ENCODE data around the gene KAT6B. TPM values are rescaled to one million over a fixed set of nuclear protein-coding genes. Genes with fewer than 3 reads are reported as not detected.

KAT6B gene
- total and polyA plus RNA-seq, 2 of the 8 experiments (the other 6 are each of a cell fraction or from before 2014, with no cell fraction given) = 7.3 to 30.8 TPM

- TF ChIP-seq, protein P1, sequence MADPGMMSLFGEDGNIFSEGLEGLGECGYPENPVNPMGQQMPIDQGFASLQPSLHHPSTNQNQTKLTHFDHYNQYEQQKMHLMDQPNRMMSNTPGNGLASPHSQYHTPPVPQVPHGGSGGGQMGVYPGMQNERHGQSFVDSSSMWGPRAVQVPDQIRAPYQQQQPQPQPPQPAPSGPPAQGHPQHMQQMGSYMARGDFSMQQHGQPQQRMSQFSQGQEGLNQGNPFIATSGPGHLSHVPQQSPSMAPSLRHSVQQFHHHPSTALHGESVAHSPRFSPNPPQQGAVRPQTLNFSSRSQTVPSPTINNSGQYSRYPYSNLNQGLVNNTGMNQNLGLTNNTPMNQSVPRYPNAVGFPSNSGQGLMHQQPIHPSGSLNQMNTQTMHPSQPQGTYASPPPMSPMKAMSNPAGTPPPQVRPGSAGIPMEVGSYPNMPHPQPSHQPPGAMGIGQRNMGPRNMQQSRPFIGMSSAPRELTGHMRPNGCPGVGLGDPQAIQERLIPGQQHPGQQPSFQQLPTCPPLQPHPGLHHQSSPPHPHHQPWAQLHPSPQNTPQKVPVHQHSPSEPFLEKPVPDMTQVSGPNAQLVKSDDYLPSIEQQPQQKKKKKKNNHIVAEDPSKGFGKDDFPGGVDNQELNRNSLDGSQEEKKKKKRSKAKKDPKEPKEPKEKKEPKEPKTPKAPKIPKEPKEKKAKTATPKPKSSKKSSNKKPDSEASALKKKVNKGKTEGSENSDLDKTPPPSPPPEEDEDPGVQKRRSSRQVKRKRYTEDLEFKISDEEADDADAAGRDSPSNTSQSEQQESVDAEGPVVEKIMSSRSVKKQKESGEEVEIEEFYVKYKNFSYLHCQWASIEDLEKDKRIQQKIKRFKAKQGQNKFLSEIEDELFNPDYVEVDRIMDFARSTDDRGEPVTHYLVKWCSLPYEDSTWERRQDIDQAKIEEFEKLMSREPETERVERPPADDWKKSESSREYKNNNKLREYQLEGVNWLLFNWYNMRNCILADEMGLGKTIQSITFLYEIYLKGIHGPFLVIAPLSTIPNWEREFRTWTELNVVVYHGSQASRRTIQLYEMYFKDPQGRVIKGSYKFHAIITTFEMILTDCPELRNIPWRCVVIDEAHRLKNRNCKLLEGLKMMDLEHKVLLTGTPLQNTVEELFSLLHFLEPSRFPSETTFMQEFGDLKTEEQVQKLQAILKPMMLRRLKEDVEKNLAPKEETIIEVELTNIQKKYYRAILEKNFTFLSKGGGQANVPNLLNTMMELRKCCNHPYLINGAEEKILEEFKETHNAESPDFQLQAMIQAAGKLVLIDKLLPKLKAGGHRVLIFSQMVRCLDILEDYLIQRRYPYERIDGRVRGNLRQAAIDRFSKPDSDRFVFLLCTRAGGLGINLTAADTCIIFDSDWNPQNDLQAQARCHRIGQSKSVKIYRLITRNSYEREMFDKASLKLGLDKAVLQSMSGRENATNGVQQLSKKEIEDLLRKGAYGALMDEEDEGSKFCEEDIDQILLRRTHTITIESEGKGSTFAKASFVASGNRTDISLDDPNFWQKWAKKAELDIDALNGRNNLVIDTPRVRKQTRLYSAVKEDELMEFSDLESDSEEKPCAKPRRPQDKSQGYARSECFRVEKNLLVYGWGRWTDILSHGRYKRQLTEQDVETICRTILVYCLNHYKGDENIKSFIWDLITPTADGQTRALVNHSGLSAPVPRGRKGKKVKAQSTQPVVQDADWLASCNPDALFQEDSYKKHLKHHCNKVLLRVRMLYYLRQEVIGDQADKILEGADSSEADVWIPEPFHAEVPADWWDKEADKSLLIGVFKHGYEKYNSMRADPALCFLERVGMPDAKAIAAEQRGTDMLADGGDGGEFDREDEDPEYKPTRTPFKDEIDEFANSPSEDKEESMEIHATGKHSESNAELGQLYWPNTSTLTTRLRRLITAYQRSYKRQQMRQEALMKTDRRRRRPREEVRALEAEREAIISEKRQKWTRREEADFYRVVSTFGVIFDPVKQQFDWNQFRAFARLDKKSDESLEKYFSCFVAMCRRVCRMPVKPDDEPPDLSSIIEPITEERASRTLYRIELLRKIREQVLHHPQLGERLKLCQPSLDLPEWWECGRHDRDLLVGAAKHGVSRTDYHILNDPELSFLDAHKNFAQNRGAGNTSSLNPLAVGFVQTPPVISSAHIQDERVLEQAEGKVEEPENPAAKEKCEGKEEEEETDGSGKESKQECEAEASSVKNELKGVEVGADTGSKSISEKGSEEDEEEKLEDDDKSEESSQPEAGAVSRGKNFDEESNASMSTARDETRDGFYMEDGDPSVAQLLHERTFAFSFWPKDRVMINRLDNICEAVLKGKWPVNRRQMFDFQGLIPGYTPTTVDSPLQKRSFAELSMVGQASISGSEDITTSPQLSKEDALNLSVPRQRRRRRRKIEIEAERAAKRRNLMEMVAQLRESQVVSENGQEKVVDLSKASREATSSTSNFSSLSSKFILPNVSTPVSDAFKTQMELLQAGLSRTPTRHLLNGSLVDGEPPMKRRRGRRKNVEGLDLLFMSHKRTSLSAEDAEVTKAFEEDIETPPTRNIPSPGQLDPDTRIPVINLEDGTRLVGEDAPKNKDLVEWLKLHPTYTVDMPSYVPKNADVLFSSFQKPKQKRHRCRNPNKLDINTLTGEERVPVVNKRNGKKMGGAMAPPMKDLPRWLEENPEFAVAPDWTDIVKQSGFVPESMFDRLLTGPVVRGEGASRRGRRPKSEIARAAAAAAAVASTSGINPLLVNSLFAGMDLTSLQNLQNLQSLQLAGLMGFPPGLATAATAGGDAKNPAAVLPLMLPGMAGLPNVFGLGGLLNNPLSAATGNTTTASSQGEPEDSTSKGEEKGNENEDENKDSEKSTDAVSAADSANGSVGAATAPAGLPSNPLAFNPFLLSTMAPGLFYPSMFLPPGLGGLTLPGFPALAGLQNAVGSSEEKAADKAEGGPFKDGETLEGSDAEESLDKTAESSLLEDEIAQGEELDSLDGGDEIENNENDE (IDR thresholded peaks at IDR 0.05; ENCODE audit: insufficient replicate concordance, low read length) = no peak
- TF ChIP-seq SIN3A (conservative IDR thresholded peaks at IDR 0.05 in 1 of 2, IDR thresholded peaks at IDR 0.05 in 1 of 2; ENCODE audit: low read depth in 1 of 2, low read length in 2 of 2) = no peak
- TF ChIP-seq SP1 (IDR thresholded peaks at IDR 0.05; ENCODE audit: low read depth, low read length) = no peak
- TF ChIP-seq JUN (IDR thresholded peaks at IDR 0.05; ENCODE audit: low read depth, low read length) = no peak
- TF ChIP-seq FOSL1 (IDR thresholded peaks at IDR 0.05; ENCODE audit: insufficient read depth, low read depth, low read length) = no peak
- TF ChIP-seq ZNF274 (IDR thresholded peaks at IDR 0.05; ENCODE audit: borderline replicate concordance, extremely low read depth, low read length) = no peak
- no peak for TF ChIP-seq SUZ12 (IDR thresholded peaks at IDR 0.05; ENCODE audit: low read length)
- TF ChIP-seq TEAD4 (IDR thresholded peaks at IDR 0.05; ENCODE audit: low read depth, low read length) = no peak
- no peak for TF ChIP-seq CREB1 (IDR thresholded peaks at IDR 0.05)
- TF ChIP-seq RBBP5 (IDR thresholded peaks at IDR 0.05; ENCODE audit: borderline replicate concordance, low read depth, low read length) = no peak
- no peak for TF ChIP-seq HDAC6 (IDR thresholded peaks at IDR 0.05; ENCODE audit: low read depth, low read length)
- TF ChIP-seq, protein P2, sequence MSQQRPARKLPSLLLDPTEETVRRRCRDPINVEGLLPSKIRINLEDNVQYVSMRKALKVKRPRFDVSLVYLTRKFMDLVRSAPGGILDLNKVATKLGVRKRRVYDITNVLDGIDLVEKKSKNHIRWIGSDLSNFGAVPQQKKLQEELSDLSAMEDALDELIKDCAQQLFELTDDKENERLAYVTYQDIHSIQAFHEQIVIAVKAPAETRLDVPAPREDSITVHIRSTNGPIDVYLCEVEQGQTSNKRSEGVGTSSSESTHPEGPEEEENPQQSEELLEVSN (IDR thresholded peaks at IDR 0.05) = no peak
Observed at GRCh38 chr10:74995806-74996205, 169.4 kb downstream of the KAT6B start (continued).

Measured in H1 (cell line).